NOMO-1 treated with DMSO at 0.1 percent for 48 hours (cell line): ENCODE results near the gene BCAS1.
A peak's percentile ranks its signal among the peaks of the same experiment; 100 is the strongest.
"Not testable (repeated sequence)": the region's sequence is repeated elsewhere in the genome, so short reads cannot be mapped to it uniquely, and the experiment has no call there.

Source experiments
- DNase-seq: peaks from one replicate; lab custom pipeline; 2025; ENCODE audit not compliant: unreplicated experiment; lab: John Stamatoyannopoulos, UW

The BCAS1 gene

GRCh38 chr20:53933232-53933846 is 137.1 kb downstream of the BCAS1 start:
- DNase-seq = no peak

DNA sequence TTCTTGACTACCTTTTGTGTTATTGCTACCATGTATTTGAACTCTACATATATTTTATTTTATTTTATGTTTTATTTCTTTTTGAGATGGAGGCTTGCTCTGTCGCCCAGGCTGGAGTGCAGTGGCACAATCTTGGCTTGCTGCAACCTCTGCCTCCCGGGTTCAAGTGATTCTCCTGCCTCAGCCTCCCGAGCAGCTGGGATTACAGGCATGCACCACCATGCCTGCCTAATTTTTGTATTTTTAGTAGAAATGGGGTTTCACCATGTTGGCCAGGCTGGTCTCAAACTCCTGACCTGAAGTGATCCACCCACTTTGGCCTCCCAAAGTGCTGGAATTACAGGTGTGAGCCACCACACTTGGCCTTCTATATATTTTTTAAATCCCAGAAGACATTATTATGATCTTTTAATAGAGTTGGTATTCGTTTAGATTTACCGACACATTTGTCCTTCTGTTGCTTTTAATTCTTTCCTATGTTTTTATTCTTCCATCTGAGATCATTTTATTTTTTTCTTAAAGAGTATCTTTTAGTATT is 137.7 kb downstream of the BCAS1 start:
- DNase-seq = not testable (repeated sequence)

DNA sequence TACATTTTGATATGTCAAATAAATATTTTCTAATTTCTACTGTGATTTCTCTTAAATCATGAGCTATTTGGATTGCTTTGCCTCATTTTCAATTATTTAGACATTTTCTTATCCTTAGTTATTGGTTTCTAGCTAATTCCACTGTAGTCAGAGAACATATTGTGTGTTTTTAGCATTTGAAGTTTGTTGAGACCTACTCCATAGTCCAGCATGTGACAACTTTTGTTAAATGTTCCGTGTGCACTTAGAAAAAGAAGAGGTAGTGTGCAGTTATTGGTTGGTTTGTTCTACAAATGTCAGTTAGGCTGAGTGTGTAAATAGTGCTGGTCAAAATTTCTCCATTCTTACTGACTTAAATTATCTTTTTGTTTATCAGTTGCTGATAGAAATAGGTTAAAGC is 138.8 kb downstream of the BCAS1 start:
- DNase-seq = no peak

DNA sequence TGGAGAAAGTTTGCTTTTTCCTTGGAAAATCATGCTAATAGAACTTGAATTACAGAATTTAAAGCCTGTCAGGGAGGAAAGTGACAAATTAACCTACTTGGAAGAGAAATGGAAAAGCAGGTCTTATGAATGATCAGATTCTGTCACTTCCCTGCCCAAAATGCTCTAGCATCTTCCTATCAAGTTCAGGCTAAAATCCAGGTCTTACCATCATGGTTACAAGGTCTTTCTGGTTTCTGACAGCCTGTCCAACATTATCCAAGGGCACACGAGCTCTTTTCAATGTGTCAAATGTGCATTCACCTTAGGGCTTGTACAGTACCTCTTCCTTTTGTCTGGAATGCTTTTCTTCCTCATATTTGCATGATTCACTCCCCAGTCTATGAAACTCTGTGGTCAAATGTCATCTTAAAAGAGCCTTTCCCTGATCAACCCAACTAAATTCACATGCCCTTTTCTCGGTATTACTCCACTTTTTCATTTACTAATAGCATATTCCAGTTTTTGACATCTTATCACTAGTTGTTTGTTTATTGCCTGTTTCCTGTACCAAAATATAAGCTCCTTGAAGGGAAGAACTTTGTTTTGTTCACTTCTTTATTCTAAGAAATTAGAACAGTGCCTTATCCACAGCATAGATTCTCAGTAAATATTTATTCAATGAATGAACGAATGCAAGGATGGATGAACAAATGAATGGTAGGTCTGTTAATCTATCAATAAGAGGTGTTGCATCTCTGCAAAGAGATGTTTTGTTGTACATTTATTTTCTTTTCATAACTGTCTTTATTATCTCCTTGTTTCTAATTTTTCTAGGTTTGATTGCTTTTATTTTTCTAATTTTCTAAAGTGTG is 139.5 kb downstream of the BCAS1 start:
- DNase-seq = no peak

- no peak for DNase-seq
Observed at GRCh38 chr20:53929974-53930650, 140.3 kb downstream of the BCAS1 start.

DNA sequence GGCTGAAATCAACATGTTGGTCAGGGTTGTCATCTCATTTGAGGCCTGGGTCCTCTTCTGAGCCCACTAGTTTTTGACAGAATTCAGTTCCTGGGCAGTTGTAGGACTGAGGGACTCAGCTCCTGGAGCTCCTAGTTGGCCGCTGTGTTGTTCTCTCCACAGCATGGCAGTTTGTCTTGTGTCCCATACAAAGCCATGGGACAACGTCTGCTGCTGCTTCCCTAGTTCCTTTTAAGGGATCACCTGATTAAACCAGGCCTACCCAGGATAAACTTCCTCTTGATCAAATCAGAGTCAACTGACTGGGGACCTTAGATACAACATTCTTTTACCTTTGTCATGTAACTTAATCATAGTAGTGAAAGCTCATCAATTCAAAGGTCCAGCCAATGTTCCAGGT is 141.0 kb downstream of the BCAS1 start:
- DNase-seq = no peak

DNA sequence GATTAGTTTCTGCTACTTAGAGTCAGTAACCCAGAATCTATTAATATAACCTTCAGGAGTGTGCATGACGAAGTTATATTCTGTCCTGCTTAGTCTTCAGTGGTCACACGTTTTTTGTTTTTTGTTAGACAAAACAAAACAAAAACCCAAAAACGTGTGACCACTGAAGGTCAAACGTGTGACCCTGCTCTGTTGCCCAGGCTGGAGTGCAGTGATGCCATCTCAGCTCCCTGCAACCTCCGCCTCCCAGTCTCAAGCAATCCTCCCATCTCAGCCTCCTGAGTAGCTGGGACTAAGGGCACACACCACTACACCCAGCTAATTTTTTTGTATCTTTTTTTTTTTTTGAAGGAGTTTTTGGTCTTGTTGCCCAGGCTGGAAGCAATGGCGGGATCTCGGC is 142.4 kb downstream of the BCAS1 start:
- DNase-seq = no peak

DNA sequence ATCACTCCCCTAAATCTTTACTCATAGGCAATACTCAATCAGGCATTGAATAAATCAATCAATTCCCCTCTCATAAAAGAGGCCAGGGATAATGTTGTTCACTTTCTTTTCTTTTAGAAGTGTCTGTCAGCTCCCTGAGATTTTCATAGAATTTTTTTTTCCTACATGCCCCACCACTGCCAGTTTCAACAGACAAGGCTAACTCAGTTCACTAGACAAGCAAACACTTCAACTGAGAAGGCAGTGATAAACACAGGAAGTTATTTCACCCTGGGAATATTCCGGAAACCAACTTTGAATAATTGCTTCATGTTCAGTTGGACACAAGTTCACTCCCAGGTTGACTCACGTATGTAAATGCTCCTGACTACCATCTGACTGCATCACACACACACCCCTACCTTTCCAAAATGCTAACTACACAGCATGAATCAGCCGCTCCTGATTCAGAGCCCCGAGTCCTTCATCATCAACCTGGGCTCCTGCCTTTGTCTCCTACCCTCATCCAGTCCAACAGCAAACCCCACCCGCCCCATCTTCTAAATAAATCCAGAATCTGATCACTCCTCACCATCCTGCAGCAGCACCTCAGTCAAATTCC is 143.9 kb downstream of the BCAS1 start:
- DNase-seq = peak; percentile 89

DNA sequence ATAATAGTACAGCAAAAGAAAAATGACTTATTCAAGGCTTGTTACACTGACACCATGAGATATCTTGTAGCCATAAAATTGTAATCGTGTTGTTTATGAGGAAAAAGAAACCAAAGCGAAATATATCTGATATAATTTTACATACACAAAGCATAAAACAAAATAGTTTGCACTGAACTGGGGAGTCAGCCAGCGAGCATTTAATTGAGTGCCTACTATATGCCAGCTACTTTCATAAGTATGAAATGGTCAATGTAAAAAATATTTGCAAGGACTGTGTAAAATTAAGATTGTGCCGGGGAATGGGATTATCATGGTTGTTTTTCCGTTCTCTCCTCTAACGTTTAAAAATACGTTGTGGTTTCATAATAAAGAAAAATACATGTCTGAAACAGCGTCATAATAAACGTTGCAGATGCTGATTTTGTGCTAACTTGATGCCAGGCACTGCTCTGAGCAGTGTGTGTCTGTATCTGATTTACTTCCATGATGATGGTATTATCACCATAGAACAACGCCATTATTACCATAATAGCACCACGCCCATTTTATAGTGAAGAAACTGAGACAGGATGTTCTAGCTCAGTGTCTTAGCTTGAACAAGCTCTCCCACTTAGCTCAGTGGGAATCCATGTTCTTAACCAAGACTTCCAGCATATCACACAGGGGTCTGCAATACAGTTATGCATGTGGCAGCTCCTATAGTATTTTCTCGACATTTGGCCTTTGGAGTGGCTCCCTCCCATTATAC is 144.6 kb downstream of the BCAS1 start:
- no peak for DNase-seq

- DNase-seq = no peak
Observed at GRCh38 chr20:53923566-53924369, 146.6 kb downstream of the BCAS1 start.

DNA sequence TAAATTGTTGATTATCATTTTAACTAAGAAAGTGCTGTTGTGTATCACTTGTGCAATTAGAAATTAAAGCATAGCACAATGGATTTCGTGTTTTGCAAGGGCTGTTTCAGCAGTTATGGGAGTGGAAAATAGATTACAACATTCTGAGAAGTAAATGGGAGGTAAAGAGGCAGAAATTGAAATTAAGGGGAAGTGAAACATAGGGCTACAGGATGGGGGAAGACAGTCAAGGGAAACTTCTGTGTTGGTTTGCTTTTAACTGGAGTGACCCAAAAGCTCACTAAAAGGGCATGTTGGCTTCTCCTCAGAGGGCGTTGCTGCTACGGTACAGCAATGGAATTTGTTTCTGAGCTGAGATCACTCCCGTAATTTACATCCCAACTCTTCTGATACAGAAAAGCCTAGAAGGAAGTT is 147.5 kb downstream of the BCAS1 start:
- DNase-seq = peak; percentile 99

DNA sequence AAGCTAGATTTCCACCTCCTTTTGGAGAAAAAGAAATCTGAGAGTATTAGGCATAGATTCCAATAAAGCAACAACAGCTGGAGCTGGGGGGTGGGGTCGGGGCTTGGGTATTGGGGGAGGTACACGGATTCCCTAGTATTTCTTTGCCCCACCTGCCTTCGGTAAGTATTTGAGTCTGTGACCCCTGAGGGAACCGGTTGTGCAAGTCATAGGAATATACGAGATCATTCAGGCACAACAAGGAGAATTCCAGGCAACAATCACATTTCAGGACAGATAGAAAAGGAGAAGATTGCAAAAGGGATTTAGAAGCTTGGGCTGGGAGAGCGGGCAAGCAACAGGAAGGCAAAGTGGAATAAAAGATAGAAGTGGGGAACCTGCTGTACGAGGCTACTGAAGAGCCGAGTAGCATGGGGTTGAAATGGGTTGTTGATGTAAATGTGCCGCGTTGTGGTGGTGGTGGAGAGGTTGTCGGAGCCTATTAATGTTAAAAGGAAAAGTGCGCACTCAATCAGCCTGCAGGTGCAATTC is 148.9 kb downstream of the BCAS1 start:
- DNase-seq = no peak

GRCh38 chr20:53920647-53921245 is 149.6 kb downstream of the BCAS1 start:
- DNase-seq = no peak

GRCh38 chr20:53919886-53920285 is 150.5 kb downstream of the BCAS1 start:
- no peak for DNase-seq

DNA sequence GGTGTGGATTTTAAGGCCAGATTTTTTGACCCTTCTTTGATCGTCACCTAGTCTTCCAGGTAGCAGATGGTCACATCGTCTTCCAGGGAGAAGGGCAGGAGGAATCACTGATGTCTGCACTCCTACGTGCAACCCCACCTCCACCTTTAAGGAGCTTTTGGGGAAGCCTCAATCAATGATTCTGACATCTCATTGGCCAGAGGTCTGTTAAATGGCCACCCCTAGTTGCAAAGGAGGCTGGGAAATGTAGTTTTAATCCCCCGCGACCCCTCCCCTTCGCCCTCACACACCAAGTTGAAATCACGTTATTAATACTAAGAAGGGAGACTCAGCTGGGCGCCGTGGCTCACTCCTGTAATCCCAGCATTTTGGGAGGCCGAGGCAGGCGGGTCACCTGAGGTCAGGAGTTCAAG is 151.4 kb downstream of the BCAS1 start:
- no peak for DNase-seq

GRCh38 chr20:53918020-53918311 is 152.4 kb downstream of the BCAS1 start:
- DNase-seq = no peak

DNA sequence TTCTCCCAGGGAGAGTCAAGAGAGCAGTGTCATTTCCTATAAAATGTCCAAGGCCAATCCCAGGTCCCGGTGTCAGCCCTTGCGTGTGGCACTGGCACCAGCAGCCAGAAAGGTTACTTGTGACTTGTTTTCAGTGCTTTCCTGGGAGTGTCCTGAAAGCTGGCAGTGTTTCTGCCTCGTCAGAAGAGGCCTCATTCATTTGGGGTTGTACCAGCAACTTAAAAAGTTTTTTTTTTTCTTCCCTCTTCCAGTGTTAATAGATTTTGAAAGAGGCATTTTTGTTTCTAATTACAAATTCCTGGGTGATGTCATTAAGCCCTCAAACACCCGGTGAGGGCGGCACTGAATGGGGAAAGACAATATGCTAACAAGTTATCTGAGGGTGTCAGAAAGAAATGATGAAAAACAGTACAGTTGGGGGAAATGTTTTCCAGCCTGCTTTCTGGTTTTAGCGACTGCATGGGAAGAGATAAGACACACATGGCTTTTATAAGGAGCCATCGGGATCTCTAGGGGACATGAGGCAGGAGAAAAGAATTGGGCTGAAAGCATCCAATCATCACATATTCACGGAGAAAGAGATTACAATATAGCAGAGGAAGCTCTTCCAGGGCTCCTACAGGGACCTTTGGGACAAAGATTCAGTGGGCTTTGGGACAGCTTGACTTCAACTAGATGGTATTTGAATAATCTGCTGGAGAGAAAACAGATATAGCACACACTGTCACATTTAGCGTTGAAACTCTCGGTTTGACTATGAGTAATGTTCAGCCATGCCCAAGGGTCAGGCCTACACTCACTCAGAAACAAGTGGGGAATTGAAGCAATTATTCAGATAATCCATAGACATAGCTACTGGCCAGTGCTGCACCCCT is 153.0 kb downstream of the BCAS1 start:
- DNase-seq = no peak

- no peak for DNase-seq
Observed at GRCh38 chr20:53916173-53916512, 154.3 kb downstream of the BCAS1 start.
